Trophoblast cell (in vitro differentiated cells and primary cell): ENCODE measurements around the gene SLF1.

Experiments
- DNase-seq, 2 donors: peaks; one replicate each; pipeline ENCODE4 v3.0.0-alpha.2; 2016
- H2AFZ ChIP-seq: 2 replicates; pipeline ENCODE4 v1.6.1; 2013; ENCODE audit warnings: low read length, moderate library complexity, mild to moderate bottlenecking; ENCODE audit not compliant: insufficient read depth, poor library complexity
- H2AK5ac ChIP-seq: 2 replicates; pipeline ENCODE4 v1.6.1; 2013; ENCODE audit warnings: mild to moderate bottlenecking, low read length
- H2BK120ac ChIP-seq: 2 replicates; pipeline ENCODE4 v1.6.1; 2013; ENCODE audit warnings: low read length, mild to moderate bottlenecking, moderate library complexity; ENCODE audit not compliant: insufficient read depth, poor library complexity
- H2BK12ac ChIP-seq: 2 replicates; pipeline ENCODE4 v1.6.1; 2013; ENCODE audit warnings: mild to moderate bottlenecking, low read length, moderate library complexity
- H2BK5ac ChIP-seq: 2 replicates; pipeline ENCODE4 v1.6.1; 2013; ENCODE audit warnings: low read length, low read depth, moderate library complexity, mild to moderate bottlenecking; ENCODE audit not compliant: poor library complexity
- H3K14ac ChIP-seq: 2 replicates; pipeline ENCODE4 v1.6.1; 2013; ENCODE audit warnings: mild to moderate bottlenecking, low read length
- H3K18ac ChIP-seq: 2 replicates; pipeline ENCODE4 v1.6.1; 2013; ENCODE audit warnings: mild to moderate bottlenecking, low read length
- H3K23ac ChIP-seq: 2 replicates; pipeline ENCODE4 v1.6.1; 2013; ENCODE audit warnings: low read length
- H3K27ac ChIP-seq: 2 replicates; pipeline ENCODE4 v1.5.1; 2013; ENCODE audit warnings: low read depth, mild to moderate bottlenecking, inconsistent platforms, low read length, moderate library complexity
- H3K27me3 ChIP-seq: 2 replicates; pipeline ENCODE4 v1.6.1; 2013; ENCODE audit warnings: inconsistent platforms, mild to moderate bottlenecking, low read length, moderate library complexity; ENCODE audit not compliant: insufficient read depth
- H3K36me3 ChIP-seq, 2 experiments: 1 replicate in 1 of 2; 2 replicates in 1 of 2; pipeline ENCODE4 v1.6.1; 2013; ENCODE audit warnings: low read length in 2 of 2, mild to moderate bottlenecking in 2 of 2, moderate library complexity in 1 of 2; ENCODE audit not compliant: insufficient read depth in 2 of 2, control insufficient read depth in 1 of 2
- H3K4ac ChIP-seq: 2 replicates; pipeline ENCODE4 v1.6.1; 2013; ENCODE audit warnings: low read depth, mild to moderate bottlenecking, low read length, moderate library complexity
- H3K4me1 ChIP-seq, 2 experiments: 1 replicate in 1 of 2; 2 replicates in 1 of 2; pipeline ENCODE4 v1.6.1; 2013; ENCODE audit warnings: low read length in 2 of 2, mild to moderate bottlenecking in 2 of 2, moderate library complexity in 1 of 2; ENCODE audit not compliant: insufficient read depth in 2 of 2, control insufficient read depth in 1 of 2
- H3K4me2 ChIP-seq: 2 replicates; pipeline ENCODE4 v1.6.1; 2013; ENCODE audit warnings: inconsistent platforms, mild to moderate bottlenecking, low read length, moderate library complexity
- H3K4me3 ChIP-seq: 2 replicates; pipeline ENCODE4 v1.5.1; 2013; ENCODE audit warnings: mild to moderate bottlenecking, low read depth, low read length, inconsistent platforms
- H3K79me1 ChIP-seq: one replicate; pipeline ENCODE4 v1.6.1; 2013; ENCODE audit warnings: low read length
- H3K79me2 ChIP-seq: 2 replicates; pipeline ENCODE4 v1.6.1; 2013; ENCODE audit warnings: low read length, mild to moderate bottlenecking; ENCODE audit not compliant: control insufficient read depth, insufficient read depth, poor library complexity
- H3K9ac ChIP-seq: 2 replicates; pipeline ENCODE4 v1.6.1; 2013; ENCODE audit warnings: mild to moderate bottlenecking, low read length
- H3K9me3 ChIP-seq: 2 replicates; pipeline ENCODE4 v1.6.1; 2013; ENCODE audit warnings: low read depth, mild to moderate bottlenecking, control low read depth, inconsistent platforms, low read length; ENCODE audit not compliant: insufficient read depth
- H4K12ac ChIP-seq: 2 replicates; pipeline ENCODE4 v1.6.1; 2013; ENCODE audit warnings: low read depth, mild to moderate bottlenecking, low read length, moderate library complexity
- H4K8ac ChIP-seq: 2 replicates; pipeline ENCODE4 v1.6.1; 2013; ENCODE audit warnings: low read depth, mild to moderate bottlenecking, low read length, moderate library complexity
- H4K91ac ChIP-seq: one replicate; pipeline ENCODE4 v1.6.1; 2013; ENCODE audit warnings: low read depth, mild to moderate bottlenecking, low read length, moderate library complexity
- WGBS: extraction: QIAGEN DNeasy Blood & Tissue Kit; methylation state at CpG from one replicate; pipeline ENCODE4 v1.1.7; 2013; ENCODE audit warnings: missing lambda C conversion rate; ENCODE audit not compliant: insufficient read length, insufficient coverage; ENCODE audit errors: extremely low coverage; 5-methylcytosine and 5-hydroxymethylcytosine counted together

The SLF1 gene

DNA sequence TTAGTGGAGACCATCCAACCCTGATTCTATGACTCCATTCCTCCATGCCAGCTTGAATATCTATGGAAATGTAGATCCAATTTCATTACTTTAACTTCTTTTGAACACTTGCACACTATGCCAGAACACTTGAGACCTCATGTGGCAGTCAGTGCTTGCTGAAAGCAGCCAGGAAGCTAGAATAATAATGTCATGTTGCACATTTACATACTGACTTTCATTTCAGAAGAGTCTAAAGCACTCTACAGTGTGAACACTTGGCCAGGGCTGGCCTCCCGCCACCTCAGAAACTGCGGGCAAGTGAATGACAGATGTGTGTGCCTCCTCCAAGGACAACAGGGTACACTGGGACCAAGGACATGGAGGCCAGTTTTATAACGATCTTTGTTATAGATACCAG is 97.3 kb downstream of the SLF1 start:
- Histone ChIP-seq H2BK12ac (no peak overlapping the region), H3K27ac (no peak overlapping the region), H3K79me1 (no peaks in the 10 kb centered on the region), H3K4me3 (no peak overlapping the region), H4K8ac (no peak overlapping the region), H3K9ac (no peak overlapping the region), H3K18ac (no peak overlapping the region), H3K9me3 (no peaks in the 10 kb centered on the region), H3K36me3 (peaks cover 0 to 2% of the 10 kb centered on the region in 2 experiments), H4K12ac (no peak overlapping the region), H3K23ac (no peak overlapping the region), H4K91ac (no peak overlapping the region), H3K4ac (no peak overlapping the region), H3K27me3 (no peaks in the 10 kb centered on the region), H2AFZ (no peak overlapping the region), H3K14ac (no peak overlapping the region), H3K79me2 (no peaks in the 10 kb centered on the region), H3K4me2 (no peak overlapping the region), H2AK5ac (no peak overlapping the region), H2BK120ac (no peak overlapping the region), H3K4me1 (no peaks in the 10 kb centered on the region), H2BK5ac (no peak overlapping the region)
- no CpG with 5 or more reads among the region's 3 CpGs for WGBS
- DNase-seq, result no peak

GRCh38 chr5:94725142-94725541 is 106.7 kb downstream of the SLF1 start:
- Histone ChIP-seq H3K27ac (no peak overlapping the region), H3K9ac (no peak overlapping the region), H3K4ac (no peak overlapping the region), H3K23ac (no peak overlapping the region), H3K36me3 (no peaks in the 10 kb centered on the region), H3K4me3 (no peak overlapping the region), H3K4me1 (no peaks in the 10 kb centered on the region), H2AK5ac (no peak overlapping the region), H2BK5ac (no peak overlapping the region), H4K91ac (no peak overlapping the region), H4K8ac (no peak overlapping the region), H3K27me3 (no peaks in the 10 kb centered on the region), H2AFZ (no peak overlapping the region), H3K4me2 (no peak overlapping the region), H2BK12ac (no peak overlapping the region), H3K9me3 (no peaks in the 10 kb centered on the region), H2BK120ac (no peak overlapping the region), H3K79me1 (no peaks in the 10 kb centered on the region), H4K12ac (no peak overlapping the region), H3K14ac (no peak overlapping the region), H3K18ac (no peak overlapping the region), H3K79me2 (no peaks in the 10 kb centered on the region)
- no peak for DNase-seq
- no CpG with 5 or more reads among the region's 1 CpG for WGBS

DNA sequence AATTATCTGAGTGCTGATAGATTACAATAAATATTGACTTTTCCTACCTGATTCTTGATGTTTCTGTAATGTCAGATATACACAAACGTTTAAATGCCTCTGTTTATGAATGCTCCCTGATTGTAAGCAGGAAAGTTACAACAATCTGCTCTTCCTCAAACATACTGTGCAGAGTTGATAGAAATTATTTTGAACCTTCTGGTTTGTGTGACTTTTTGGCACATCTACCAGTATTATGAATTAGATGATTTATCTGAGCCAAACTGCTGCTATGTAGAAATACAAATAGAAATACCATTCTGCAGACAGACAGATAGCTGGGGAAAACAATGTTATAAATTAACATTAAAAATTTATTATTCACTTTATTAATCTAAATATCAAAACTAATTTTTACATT is 113.0 kb downstream of the SLF1 start:
- Histone ChIP-seq H3K36me3 (no peaks in the 10 kb centered on the region), H3K4ac (no peak overlapping the region), H3K4me2 (no peak overlapping the region), H3K18ac (no peak overlapping the region), H3K79me1 (no peaks in the 10 kb centered on the region), H3K27ac (no peak overlapping the region), H3K79me2 (no peaks in the 10 kb centered on the region), H2BK120ac (no peak overlapping the region), H3K9me3 (no peaks in the 10 kb centered on the region), H2BK5ac (no peak overlapping the region), H2AK5ac (no peak overlapping the region), H4K91ac (no peak overlapping the region), H3K4me3 (no peak overlapping the region), H2AFZ (no peak overlapping the region), H3K23ac (no peak overlapping the region), H3K4me1 (no peaks in the 10 kb centered on the region), H2BK12ac (no peak overlapping the region), H4K8ac (no peak overlapping the region), H4K12ac (no peak overlapping the region), H3K9ac (no peak overlapping the region), H3K14ac (no peak overlapping the region), H3K27me3 (no peaks in the 10 kb centered on the region)
- no CpG with 5 or more reads among the region's 1 CpG for WGBS
- DNase-seq, result no peak

DNA sequence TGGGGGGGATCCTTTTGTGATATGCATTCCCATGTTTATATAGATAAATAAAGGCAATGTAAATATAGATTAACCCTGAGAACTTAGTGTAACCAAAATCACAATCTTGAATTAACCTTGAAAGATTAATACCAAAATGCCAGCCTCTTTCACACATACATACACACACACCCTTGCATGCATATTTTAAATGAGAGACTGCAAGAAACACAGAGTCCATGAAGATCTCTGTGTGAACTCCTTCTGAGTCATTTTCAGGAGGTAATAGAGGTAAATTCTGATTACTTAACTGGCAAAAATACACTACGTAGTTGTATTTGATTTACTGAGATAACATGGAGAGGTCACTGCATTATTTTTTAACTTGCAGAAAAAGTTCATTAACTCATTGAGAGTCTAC is 118.0 kb downstream of the SLF1 start:
- no peak overlapping the region for H3K9ac ChIP-seq
- no peaks in the 10 kb centered on the region for H3K79me1 ChIP-seq
- H3K9me3 ChIP-seq, result no peaks in the 10 kb centered on the region
- no peak for DNase-seq
- H3K14ac ChIP-seq, result no peak overlapping the region
- H3K4me3 ChIP-seq, result no peak overlapping the region
- H3K79me2 ChIP-seq, result no peaks in the 10 kb centered on the region
- no CpG with 5 or more reads among the region's 1 CpG for WGBS
- no peaks in the 10 kb centered on the region for H3K27me3 ChIP-seq
- no peaks in the 10 kb centered on the region for H3K36me3 ChIP-seq
- H3K27ac ChIP-seq, result no peak overlapping the region
- no peak overlapping the region for H3K4me2 ChIP-seq
- H2BK120ac ChIP-seq, result no peak overlapping the region
- no peak overlapping the region for H2AK5ac ChIP-seq
- H4K8ac ChIP-seq, result no peak overlapping the region
- H2AFZ ChIP-seq, result no peak overlapping the region
- no peak overlapping the region for H3K4ac ChIP-seq
- H4K12ac ChIP-seq, result no peak overlapping the region
- H2BK12ac ChIP-seq, result no peak overlapping the region
- H4K91ac ChIP-seq, result no peak overlapping the region
- H3K23ac ChIP-seq, result no peak overlapping the region
- no peaks in the 10 kb centered on the region for H3K4me1 ChIP-seq
- no peak overlapping the region for H2BK5ac ChIP-seq
- H3K18ac ChIP-seq, result no peak overlapping the region
